HCT116 (cell line): ENCODE measurements around the gene KLF2. TPM values are rescaled to one million over a fixed set of nuclear protein-coding genes. Genes with fewer than 3 reads are reported as not detected.

Experiments used
- ATAC-seq: fragments of 200-7000 bp; cut with Tn5 transposase; 2 replicates; pipeline ENCODE4 v1.9.1; 2020; ENCODE audit warnings: mild to moderate bottlenecking, moderate library complexity
- BruUV-seq: library from RNA; stranded (reverse); fragments of 400-500 nt; replicated peaks from 2 replicates; lab custom pipeline; 2021; lab: Mats Ljungman, UMichigan
- CTCF ChIA-PET: fragments of 300-600 bp; sonication (Branson Sonifier 250); formaldehyde crosslinking; loops from one replicate; lab custom pipeline; 2021; ENCODE audit warnings: antibody characterized with exemption; lab: Charles Lee
- POLR2A ChIA-PET: fragments of 300-600, 350-600 bp; sonication (Branson Sonifier 250); formaldehyde crosslinking; loops from one replicate; lab custom pipeline; 2021; ENCODE audit warnings: antibody characterized with exemption; lab: Charles Lee
- RAD21 ChIA-PET, 2 experiments: fragments of 300-600 bp; sonication (Branson Sonifier 250); formaldehyde crosslinking; loops; one replicate each; lab custom pipeline; 2023; ENCODE audit warnings: low total read pairs in 2 of 2; ENCODE audit not compliant: uncharacterized antibody in 2 of 2, unreplicated experiment in 2 of 2, low non-redundant PET in 1 of 2; lab: Charles Lee
- DNase-seq: peaks from one replicate; pipeline ENCODE4 v3.0.0-alpha.2; 2010; ENCODE audit warnings: low read depth, low spot score
- H2AFZ ChIP-seq: fragments of 200-600 bp; shearing (Covaris generic), sonication (generic); 2 replicates; pipeline ENCODE4 v1.6.1; 2017; ENCODE audit warnings: low read depth, mixed run types, mixed read lengths, antibody characterized with exemption, low read length; ENCODE audit not compliant: poor library complexity, severe bottlenecking
- H3K27ac ChIP-seq: 2 replicates; pipeline ENCODE4 v1.5.1; 2012; ENCODE audit warnings: low read depth, low read length
- H3K27me3 ChIP-seq: fragments of 200-600 bp; sonication (generic); 2 replicates; pipeline ENCODE4 v1.6.1; 2016; ENCODE audit warnings: mixed run types, low read length, mixed read lengths; ENCODE audit not compliant: insufficient read depth
- H3K36me3 ChIP-seq, 2 experiments: fragments of 200-500 bp in 1 of 2; fragments of 200-600 bp in 1 of 2; sonication (Bioruptor generic) in 1 of 2; sonication (generic) in 1 of 2; 2 replicates each; pipeline versions ENCODE4 v1.5.1 to v1.6.1; 2014 to 2016; ENCODE audit warnings: low read length in 2 of 2, inconsistent platforms in 1 of 2, mixed read lengths in 1 of 2, mixed run types in 1 of 2; ENCODE audit not compliant: insufficient read depth in 2 of 2, control insufficient read depth in 1 of 2
- H3K4me1 ChIP-seq, 2 experiments: fragments of 200-600 bp in 1 of 2; sonication (generic) in 1 of 2; 2 replicates each; pipeline versions ENCODE4 v1.5.1 to v1.6.1; 2012 to 2017; ENCODE audit warnings: low read length in 2 of 2, inconsistent platforms in 1 of 2, mild to moderate bottlenecking in 1 of 2, mixed read lengths in 1 of 2, mixed run types in 1 of 2, moderate library complexity in 1 of 2; ENCODE audit not compliant: insufficient read depth in 2 of 2, control insufficient read depth in 1 of 2
- H3K4me2 ChIP-seq: fragments of 200-600 bp; sonication (generic); 2 replicates; pipeline ENCODE4 v1.6.1; 2017; ENCODE audit warnings: mixed run types, low read length, mixed read lengths
- H3K4me3 ChIP-seq, 2 experiments: fragments of 200-600 bp in 1 of 2; sonication (generic) in 1 of 2; replicated peaks in 1 of 2; 2 replicates each; pipeline ENCODE4 v1.5.1; 2011 to 2016; ENCODE audit warnings: low read length in 2 of 2, control low read depth in 1 of 2, low read depth in 1 of 2, mild to moderate bottlenecking in 1 of 2, mixed read lengths in 1 of 2, mixed run types in 1 of 2
- H3K79me2 ChIP-seq: fragments of 200-600 bp; sonication (generic); 2 replicates; pipeline ENCODE4 v1.6.1; 2017; ENCODE audit warnings: mild to moderate bottlenecking, mixed run types, low read length, moderate library complexity, mixed read lengths; ENCODE audit not compliant: insufficient read depth
- H3K9ac ChIP-seq: fragments of 200-600 bp; sonication (generic); 2 replicates; pipeline ENCODE4 v1.6.1; 2016; ENCODE audit warnings: low read length, mixed read lengths
- H3K9me2 ChIP-seq: fragments of 200-600 bp; sonication (generic), shearing (Covaris generic); 2 replicates; pipeline ENCODE4 v1.6.1; 2017; ENCODE audit warnings: mixed run types, mild to moderate bottlenecking, moderate library complexity; ENCODE audit not compliant: insufficient read depth
- H3K9me3 ChIP-seq, 2 experiments: fragments of 200-500 bp in 1 of 2; fragments of 200-600 bp in 1 of 2; sonication (Bioruptor generic) in 1 of 2; sonication (generic) in 1 of 2; 2 replicates each; pipeline ENCODE4 v1.6.1; 2014 to 2017; ENCODE audit warnings: low read length in 2 of 2, mixed read lengths in 2 of 2, inconsistent platforms in 1 of 2, low read depth in 1 of 2, mild to moderate bottlenecking in 1 of 2, mixed run types in 1 of 2, moderate library complexity in 1 of 2; ENCODE audit not compliant: control insufficient read depth in 1 of 2, insufficient read depth in 1 of 2
- H4K20me1 ChIP-seq: fragments of 200-600 bp; sonication (generic), shearing (Covaris generic); 2 replicates; pipeline ENCODE4 v1.6.1; 2017; ENCODE audit warnings: mixed run types, mild to moderate bottlenecking, moderate library complexity; ENCODE audit not compliant: insufficient read depth
- ATF3 ChIP-seq: IDR thresholded peaks from 2 replicates; pipeline ENCODE4 v1.6.1; 2012
- CBX3 ChIP-seq: IDR thresholded peaks from 2 replicates; pipeline ENCODE4 v1.6.1; 2012; ENCODE audit warnings: low read depth
- CEBPB ChIP-seq: IDR thresholded peaks from 2 replicates; pipeline ENCODE4 v1.6.1; 2012; ENCODE audit warnings: low read depth
- ELF1 ChIP-seq: IDR thresholded peaks from 2 replicates; pipeline ENCODE4 v1.6.1; 2012; ENCODE audit warnings: low read depth, borderline replicate concordance
- EZH2phosphoT487 ChIP-seq: fragments of 200-600 bp; IDR thresholded peaks from 2 replicates; pipeline ENCODE4 v1.6.1; 2018; ENCODE audit warnings: antibody characterized with exemption, borderline replicate concordance
- FOSL1 ChIP-seq: IDR thresholded peaks from 2 replicates; pipeline ENCODE4 v1.6.1; 2012; ENCODE audit warnings: low read depth
- MAX ChIP-seq: IDR thresholded peaks from 2 replicates; pipeline ENCODE4 v1.6.1; 2012
- POLR2A ChIP-seq: IDR thresholded peaks from 2 replicates; pipeline ENCODE4 v1.7.0; 2011; ENCODE audit warnings: borderline replicate concordance; ENCODE audit not compliant: insufficient read depth, insufficient read length; ENCODE audit errors: extremely low read depth
- POLR2AphosphoS5 ChIP-seq: IDR thresholded peaks from 2 replicates; pipeline ENCODE4 v1.6.1; 2011; ENCODE audit warnings: mild to moderate bottlenecking, low read depth, low read length, moderate library complexity
- RAD21 ChIP-seq: IDR thresholded peaks from 2 replicates; pipeline ENCODE4 v1.6.1; 2012; ENCODE audit warnings: low read depth, mild to moderate bottlenecking
- REST ChIP-seq: IDR thresholded peaks from 2 replicates; pipeline ENCODE4 v1.6.1; 2012; ENCODE audit warnings: low read depth
- TCF7L2 ChIP-seq: IDR thresholded peaks from 2 replicates; pipeline ENCODE4 v1.7.0; 2011; ENCODE audit warnings: borderline replicate concordance, inconsistent platforms; ENCODE audit not compliant: insufficient read depth, insufficient read length; ENCODE audit errors: extremely low read depth
- YY1 ChIP-seq: IDR thresholded peaks from 2 replicates; pipeline ENCODE4 v1.6.1; 2011; ENCODE audit warnings: low read length, low read depth, moderate library complexity, mild to moderate bottlenecking; ENCODE audit not compliant: insufficient replicate concordance; ENCODE audit errors: extremely low read depth
- ZBTB33 ChIP-seq: IDR thresholded peaks from 2 replicates; pipeline ENCODE4 v1.6.1; 2011; ENCODE audit warnings: mild to moderate bottlenecking, low read length, moderate library complexity; ENCODE audit not compliant: insufficient replicate concordance; ENCODE audit errors: extremely low read depth
- ZNF274 ChIP-seq: fragments of 200-500 bp; sonication (Bioruptor generic); IDR thresholded peaks from 2 replicates; pipeline ENCODE4 v1.6.1; 2014; ENCODE audit warnings: mild to moderate bottlenecking, low read depth, low read length, inconsistent platforms
- intact Hi-C: fragments of 100-400 bp; cut with micrococcal nuclease; formaldehyde crosslinking; loops from 2 replicates; pipeline ENCODE4 v1.10.0; 2022
- total RNA-seq: library from RNA; stranded (reverse); gene quantifications from one replicate; pipeline ENCODE4 v1.2.1, GENCODE V29; 2021; ENCODE audit not compliant: unreplicated experiment

The KLF2 gene
- total RNA-seq, 1 experiment from 2014 or later, result 39.4 TPM

GRCh38 chr19:16298334-16298733, 26.3 kb upstream of the KLF2 start:
- H3K27ac ChIP-seq, result no peak overlapping the region
- no peaks in the 10 kb centered on the region for H3K9me2 ChIP-seq
- H3K9me3 ChIP-seq, result no peaks in the 10 kb centered on the region
- no peaks in the 10 kb centered on the region for H3K79me2 ChIP-seq
- POLR2A ChIA-PET, result interaction anchor here (2.7 kb wide), 1 partner anchor 26 kb away, joined by 8 read pairs; the partner anchor contains the start of gene KLF2
- ATAC-seq (no peak), DNase-seq (no peak)
- TF ChIP-seq ELF1 (no peak), CBX3 (no peak), FOSL1 (no peak), YY1 (no peak), CEBPB (no peak), ZNF274 (no peak), POLR2A (no peak), TCF7L2 (no peak), ATF3 (no peak), RAD21 (no peak), REST (no peak), EZH2phosphoT487 (no peak), POLR2AphosphoS5 (no peak), ZBTB33 (no peak), MAX (no peak; the same call in 1 of the 2 replicates)
- no peak overlapping the region for H2AFZ ChIP-seq
- H3K4me1 ChIP-seq, result peaks cover 30 to 42% of the 10 kb centered on the region in 2 experiments
- H3K27me3 ChIP-seq, result no peaks in the 10 kb centered on the region
- H3K4me2 ChIP-seq, result peak overlapping the region; percentile 69; the same call in 1 of the 2 replicates
- no TSS peak for BruUV-seq
- RAD21 ChIA-PET, result no interaction called here
- CTCF ChIA-PET, result no interaction called here
- intact Hi-C loops, result no loop called here
- H4K20me1 ChIP-seq, result no peaks in the 10 kb centered on the region
- H3K36me3 ChIP-seq, result no peaks in the 10 kb centered on the region
- H3K4me3 ChIP-seq, result no peak overlapping the region
- H3K9ac ChIP-seq, result no peak overlapping the region
